CD8-positive, alpha-beta memory T cell (primary cell): ENCODE measurements around the gene TAF11L6. TPM values are rescaled to one million over a fixed set of nuclear protein-coding genes. Genes with fewer than 3 reads are reported as not detected.
"Not testable (repeated sequence)": the region's sequence is repeated elsewhere in the genome, so short reads cannot be mapped to it uniquely, and the experiment has no call there.

Source experiments
- CTCF ChIA-PET: fragments of 350-600 bp; sonication (Branson Sonifier 250); formaldehyde crosslinking; loops from one replicate; lab custom pipeline; 2021; ENCODE audit warnings: antibody characterized with exemption; lab: Charles Lee
- POLR2A ChIA-PET: fragments of 350-600 bp; sonication (Branson Sonifier 250); formaldehyde crosslinking; loops from one replicate; lab custom pipeline; 2021; ENCODE audit warnings: antibody characterized with exemption; lab: Charles Lee
- DNase-seq, 5 donors: peaks; one replicate each; pipeline versions ENCODE4 v3.0.0 to v3.0.0-alpha.2; 2020 to 2022; ENCODE audit warnings: mixed read lengths in 1 of 5
- H3K27ac ChIP-seq: one replicate; pipeline ENCODE4 v1.7.0; 2013; ENCODE audit warnings: low read depth, mild to moderate bottlenecking, low read length, moderate library complexity
- H3K27me3 ChIP-seq: 2 replicates; pipeline ENCODE4 v1.7.0; 2013; ENCODE audit warnings: low read length, mild to moderate bottlenecking; ENCODE audit not compliant: insufficient read depth, poor library complexity, severe bottlenecking
- H3K36me3 ChIP-seq: 2 replicates; pipeline ENCODE4 v1.7.0; 2013; ENCODE audit warnings: mild to moderate bottlenecking, low read length, moderate library complexity; ENCODE audit not compliant: insufficient read depth
- H3K4me1 ChIP-seq: 2 replicates; pipeline ENCODE4 v1.7.0; 2013; ENCODE audit warnings: mild to moderate bottlenecking, low read length, moderate library complexity; ENCODE audit not compliant: insufficient read depth
- H3K4me3 ChIP-seq: 2 replicates; pipeline ENCODE4 v1.7.0; 2013; ENCODE audit warnings: mild to moderate bottlenecking, low read length
- H3K9me3 ChIP-seq: 2 replicates; pipeline ENCODE4 v1.7.0; 2013; ENCODE audit warnings: mild to moderate bottlenecking, low read length
- H3K27ac Mint-ChIP-seq, 8 donors: one replicate each; pipeline ENCODE4 v1.8.0; 2020 to 2021; ENCODE audit warnings: mixed read lengths in 8 of 8, mild to moderate bottlenecking in 6 of 8, inconsistent platforms in 3 of 8, moderate library complexity in 3 of 8
- H3K27me3 Mint-ChIP-seq, 2 donors: one replicate each; pipeline ENCODE4 v1.8.0; 2020 to 2021; ENCODE audit warnings: mixed read lengths in 2 of 2, mild to moderate bottlenecking in 1 of 2, moderate library complexity in 1 of 2
- H3K36me3 Mint-ChIP-seq, 3 donors: one replicate each; pipeline ENCODE4 v1.8.0; 2020 to 2021; ENCODE audit warnings: mixed read lengths in 3 of 3, inconsistent platforms in 1 of 3, mild to moderate bottlenecking in 1 of 3
- H3K4me1 Mint-ChIP-seq, 3 donors: one replicate each; pipeline ENCODE4 v1.8.0; 2020 to 2021; ENCODE audit warnings: mixed read lengths in 3 of 3, inconsistent platforms in 1 of 3, mild to moderate bottlenecking in 1 of 3
- H3K4me3 Mint-ChIP-seq, 7 donors: one replicate each; pipeline ENCODE4 v1.8.0; 2020 to 2021; ENCODE audit warnings: mixed read lengths in 7 of 7, mild to moderate bottlenecking in 6 of 7, moderate library complexity in 4 of 7, inconsistent platforms in 2 of 7
- H3K9me3 Mint-ChIP-seq, 5 donors: one replicate each; pipeline ENCODE4 v1.8.0; 2020 to 2022; ENCODE audit warnings: mixed read lengths in 5 of 5, mild to moderate bottlenecking in 3 of 5, moderate library complexity in 2 of 5, inconsistent platforms in 1 of 5
- polyA plus RNA-seq: library from polyadenylated mRNA; unstranded; fragments of 300-500 nt; fragmentation: Illumina TruSeq; gene quantifications from one replicate; pipeline ENCODE4 v1.2.3, GENCODE V29; 2021
- total RNA-seq, 2 experiments: library from RNA; stranded (reverse); gene quantifications; one replicate each; pipeline ENCODE4 v1.2.3, GENCODE V29; 2021

TAF11L6 gene
- total and polyA plus RNA-seq, 3 experiments from 2014 or later: not detected

- H3K4me3 ChIP-seq, H3K4me3 Mint-ChIP-seq, H3K9me3 Mint-ChIP-seq, H3K27me3 Mint-ChIP-seq, H3K4me1 ChIP-seq, CTCF ChIA-PET, H3K36me3 ChIP-seq, H3K36me3 Mint-ChIP-seq, H3K27ac ChIP-seq, DNase-seq, POLR2A ChIA-PET, H3K9me3 ChIP-seq, H3K27me3 ChIP-seq, H3K4me1 Mint-ChIP-seq: not testable (repeated sequence)
- peak within 1 kb of the TSS in 1 of 8 donors; percentile 44 for H3K27ac Mint-ChIP-seq
These were observed 30.5 kb upstream of the TAF11L6 start, which contains the start of gene TAF11L2 for GRCh38 chr5:17497931-17498330. Gene TAF11L2 (plus strand): TSS chr5:17498231.

GRCh38 chr5:17511775-17512325 lies 16.6 kb upstream of the TAF11L6 start:
- no peak overlapping the region for H3K4me3 ChIP-seq
- no peaks in the 10 kb centered on the region for H3K4me1 Mint-ChIP-seq
- no peaks in the 10 kb centered on the region for H3K36me3 Mint-ChIP-seq
- H3K27me3 ChIP-seq: no peaks in the 10 kb centered on the region
- ChIA-PET POLR2A (no interaction called here), CTCF (no interaction called here)
- H3K27ac Mint-ChIP-seq: no peak overlapping the region
- peaks cover 2 to 16% (median 6%) of the 10 kb centered on the region in 5 donors for H3K9me3 Mint-ChIP-seq
- no peak for DNase-seq
- no peak overlapping the region for H3K4me3 Mint-ChIP-seq
- H3K27ac ChIP-seq: no peak overlapping the region
- H3K9me3 ChIP-seq: no peaks in the 10 kb centered on the region
- H3K27me3 Mint-ChIP-seq: no peaks in the 10 kb centered on the region
- H3K4me1 ChIP-seq: no peaks in the 10 kb centered on the region
- no peaks in the 10 kb centered on the region for H3K36me3 ChIP-seq

GRCh38 chr5:17517526-17517925 lies 10.9 kb upstream of the TAF11L6 start:
- H3K4me3 Mint-ChIP-seq, POLR2A ChIA-PET, CTCF ChIA-PET, H3K27ac ChIP-seq, H3K9me3 Mint-ChIP-seq, DNase-seq, H3K4me1 Mint-ChIP-seq, H3K4me1 ChIP-seq, H3K27ac Mint-ChIP-seq, H3K9me3 ChIP-seq, H3K4me3 ChIP-seq, H3K27me3 Mint-ChIP-seq, H3K36me3 ChIP-seq, H3K27me3 ChIP-seq, H3K36me3 Mint-ChIP-seq: not testable (repeated sequence)

- H3K9me3 ChIP-seq, H3K4me1 Mint-ChIP-seq, H3K27me3 ChIP-seq, H3K36me3 ChIP-seq, H3K36me3 Mint-ChIP-seq, H3K27ac Mint-ChIP-seq, POLR2A ChIA-PET, DNase-seq, H3K9me3 Mint-ChIP-seq, H3K27me3 Mint-ChIP-seq, H3K4me3 Mint-ChIP-seq, H3K27ac ChIP-seq, H3K4me1 ChIP-seq, CTCF ChIA-PET, H3K4me3 ChIP-seq: not testable (repeated sequence)
These were observed 10.4 kb upstream of the TAF11L6 start, which contains the start of gene TAF11L3 for GRCh38 chr5:17518067-17518466. Gene TAF11L3 (plus strand): TSS chr5:17518367.

GRCh38 chr5:17519508-17519907 lies 9.0 kb upstream of the TAF11L6 start:
- H3K9me3 Mint-ChIP-seq, CTCF ChIA-PET: not testable (repeated sequence)

GRCh38 chr5:17521501-17521900 lies 7.0 kb upstream of the TAF11L6 start, which contains the start of gene TAF11L4:
Gene TAF11L4 (plus strand): TSS chr5:17521801.
- H3K27ac ChIP-seq, POLR2A ChIA-PET, H3K36me3 Mint-ChIP-seq, H3K27ac Mint-ChIP-seq, CTCF ChIA-PET, H3K4me1 Mint-ChIP-seq, DNase-seq, H3K4me1 ChIP-seq, H3K4me3 Mint-ChIP-seq, H3K36me3 ChIP-seq, H3K27me3 ChIP-seq, H3K9me3 ChIP-seq, H3K9me3 Mint-ChIP-seq, H3K4me3 ChIP-seq, H3K27me3 Mint-ChIP-seq: not testable (repeated sequence)

More at GRCh38 chr5:17519508-17519907, 9.0 kb upstream of the TAF11L6 start:
- H3K4me1 ChIP-seq, H3K36me3 Mint-ChIP-seq, H3K36me3 ChIP-seq, H3K4me1 Mint-ChIP-seq, H3K4me3 Mint-ChIP-seq, POLR2A ChIA-PET, H3K27me3 Mint-ChIP-seq, H3K27ac Mint-ChIP-seq, DNase-seq, H3K27me3 ChIP-seq, H3K27ac ChIP-seq, H3K4me3 ChIP-seq, H3K9me3 ChIP-seq: not testable (repeated sequence)

GRCh38 chr5:17524935-17525334 lies 3.5 kb upstream of the TAF11L6 start, which contains the start of gene TAF11L5:
Gene TAF11L5 (plus strand): TSS chr5:17525235.
- H3K36me3 ChIP-seq, H3K4me1 ChIP-seq, H3K27me3 Mint-ChIP-seq, H3K9me3 ChIP-seq, H3K4me3 Mint-ChIP-seq, H3K9me3 Mint-ChIP-seq, H3K27me3 ChIP-seq, DNase-seq, POLR2A ChIA-PET, H3K27ac ChIP-seq, CTCF ChIA-PET, H3K4me1 Mint-ChIP-seq, H3K36me3 Mint-ChIP-seq, H3K4me3 ChIP-seq, H3K27ac Mint-ChIP-seq: not testable (repeated sequence)

- POLR2A ChIA-PET, H3K4me1 Mint-ChIP-seq, H3K36me3 Mint-ChIP-seq: not testable (repeated sequence)
These were observed 2.0 kb upstream of the TAF11L6 start for GRCh38 chr5:17526504-17526903.

More at GRCh38 chr5:17526504-17526903, 2.0 kb upstream of the TAF11L6 start:
- H3K27me3 ChIP-seq, H3K9me3 Mint-ChIP-seq, DNase-seq, H3K27ac ChIP-seq, H3K27me3 Mint-ChIP-seq, H3K4me3 ChIP-seq, H3K9me3 ChIP-seq, CTCF ChIA-PET, H3K4me1 ChIP-seq, H3K36me3 ChIP-seq, H3K27ac Mint-ChIP-seq, H3K4me3 Mint-ChIP-seq: not testable (repeated sequence)
